Lower leg skin (tissue), 3 donors: ENCODE measurements around the gene OR2D2.

Experiments
- POLR2A ChIP-seq, 2 donors: fragments of 450-650 bp; IDR thresholded peaks; one replicate each; pipeline ENCODE4 v1.6.1; 2016 to 2017; ENCODE audit warnings: antibody characterized with exemption in 2 of 2, mild to moderate bottlenecking in 1 of 2, moderate library complexity in 1 of 2
- TF ChIP-seq, protein P1 (sequence below), 3 donors: fragments of 450-650 bp; IDR thresholded peaks; one replicate each; pipeline ENCODE4 v1.5.1; 2016; ENCODE audit warnings: antibody characterized with exemption in 3 of 3, mild to moderate bottlenecking in 3 of 3, moderate library complexity in 2 of 3

DNA sequence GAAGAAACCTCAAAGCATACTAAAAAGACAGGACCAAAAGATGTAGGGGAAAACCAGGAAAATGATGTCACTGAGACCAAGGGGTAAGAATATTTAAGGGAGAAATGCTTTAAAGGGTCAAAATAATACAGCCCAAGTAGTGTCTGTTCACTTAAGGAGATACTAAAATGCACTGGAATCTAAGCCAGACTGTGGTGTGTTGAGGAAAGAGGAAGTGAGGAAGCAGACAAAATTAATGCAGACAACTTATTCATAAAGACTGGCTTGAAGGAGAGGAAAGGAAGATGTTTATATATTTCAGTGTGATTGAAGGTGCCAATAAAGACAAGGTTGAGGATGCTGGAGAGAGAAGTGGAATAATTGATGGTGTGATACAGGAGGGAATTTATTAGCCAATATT lies 49.7 kb upstream of the OR2D2 start:
- TF ChIP-seq, protein P1, sequence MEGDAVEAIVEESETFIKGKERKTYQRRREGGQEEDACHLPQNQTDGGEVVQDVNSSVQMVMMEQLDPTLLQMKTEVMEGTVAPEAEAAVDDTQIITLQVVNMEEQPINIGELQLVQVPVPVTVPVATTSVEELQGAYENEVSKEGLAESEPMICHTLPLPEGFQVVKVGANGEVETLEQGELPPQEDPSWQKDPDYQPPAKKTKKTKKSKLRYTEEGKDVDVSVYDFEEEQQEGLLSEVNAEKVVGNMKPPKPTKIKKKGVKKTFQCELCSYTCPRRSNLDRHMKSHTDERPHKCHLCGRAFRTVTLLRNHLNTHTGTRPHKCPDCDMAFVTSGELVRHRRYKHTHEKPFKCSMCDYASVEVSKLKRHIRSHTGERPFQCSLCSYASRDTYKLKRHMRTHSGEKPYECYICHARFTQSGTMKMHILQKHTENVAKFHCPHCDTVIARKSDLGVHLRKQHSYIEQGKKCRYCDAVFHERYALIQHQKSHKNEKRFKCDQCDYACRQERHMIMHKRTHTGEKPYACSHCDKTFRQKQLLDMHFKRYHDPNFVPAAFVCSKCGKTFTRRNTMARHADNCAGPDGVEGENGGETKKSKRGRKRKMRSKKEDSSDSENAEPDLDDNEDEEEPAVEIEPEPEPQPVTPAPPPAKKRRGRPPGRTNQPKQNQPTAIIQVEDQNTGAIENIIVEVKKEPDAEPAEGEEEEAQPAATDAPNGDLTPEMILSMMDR (IDR thresholded peaks at IDR 0.05), result no peak
- TF ChIP-seq POLR2A (IDR thresholded peaks at IDR 0.05), result no peak
